HEK293T (cell line): ENCODE measurements around the gene CCNJ.

ENCODE experiments used
- FOXA1 ChIP-seq: fragments of 450-650 bp; IDR thresholded peaks from 2 replicates; pipeline ENCODE4 v1.6.1; 2016; ENCODE audit warnings: mild to moderate bottlenecking
- SP1 ChIP-seq: fragments of 450-650 bp; IDR thresholded peaks from 2 replicates; pipeline ENCODE4 v1.6.1; 2017

DNA sequence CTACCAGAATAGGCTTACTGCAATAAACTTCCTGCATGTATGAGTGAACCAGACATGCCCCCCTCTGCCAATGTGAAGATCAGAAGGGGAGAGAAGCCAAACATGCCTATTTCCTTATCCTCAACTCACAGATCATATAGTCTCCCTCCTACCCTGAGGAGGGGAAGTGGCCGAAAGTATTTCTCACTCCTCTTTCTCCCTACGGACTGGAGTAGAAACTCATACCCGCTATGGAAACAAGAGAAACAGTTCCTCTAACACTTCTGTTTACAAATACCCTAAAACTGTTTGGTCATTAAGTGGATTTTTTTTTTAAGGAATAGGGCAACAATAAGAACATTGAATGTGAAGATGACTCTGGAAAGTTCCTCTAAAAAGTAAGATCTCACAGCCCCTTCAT lies 31.4 kb downstream of the CCNJ start:
- TF ChIP-seq FOXA1, result no peak
- no peak for TF ChIP-seq SP1
